ENCODE data around the gene KCTD13. TPM values are rescaled to one million over a fixed set of nuclear protein-coding genes. Genes with fewer than 3 reads are reported as not detected.

Gene KCTD13
- total and polyA plus RNA-seq, 2 of the 8 experiments (the other 6 are each of a cell fraction or from before 2014, with no cell fraction given) = 9.2 to 10.8 TPM

GRCh38 chr16:29961479-29962343, 35.7 kb upstream of the KCTD13 start, which contains the start of gene TMEM219 (continued):
- 0 out of 4 replicates have a peak, but pooled peaks of 1 of the 2 experiments have one; percentile 25 for TF ChIP-seq HDAC2 (IDR thresholded peaks at IDR 0.05; ENCODE audit: borderline replicate concordance in 1 of 2, low read depth in 2 of 2, low read length in 2 of 2)
- peak in 1 of 2 experiments; percentile 0; a peak in 1 of 4 replicates for TF ChIP-seq RAD21 (IDR thresholded peaks at IDR 0.05 in 1 of 2, conservative IDR thresholded peaks at IDR 0.05 in 1 of 2; ENCODE audit: low read depth in 2 of 2, low read length in 2 of 2)
- TF ChIP-seq PHF8 (conservative IDR thresholded peaks at IDR 0.05; ENCODE audit: low read depth, low read length) = peak; percentile 78; the same call in 1 of the 2 replicates
- peak in 1 of 2 experiments; percentile 33; a peak in 1 of 4 replicates for TF ChIP-seq SIN3A (conservative IDR thresholded peaks at IDR 0.05 in 1 of 2, IDR thresholded peaks at IDR 0.05 in 1 of 2; ENCODE audit: low read depth in 1 of 2, low read length in 2 of 2)
- no peak for TF ChIP-seq SUZ12 (IDR thresholded peaks at IDR 0.05; ENCODE audit: low read length)
- peak; percentile 69 for TF ChIP-seq BACH1 (IDR thresholded peaks at IDR 0.05; ENCODE audit: low read length)
- TF ChIP-seq CBX5 (IDR thresholded peaks at IDR 0.05; ENCODE audit: low read depth, low read length) = no peak
- no peak for TF ChIP-seq RXRA (IDR thresholded peaks at IDR 0.05; ENCODE audit: insufficient read depth, low read depth, low read length)
- TF ChIP-seq E2F6 (IDR thresholded peaks at IDR 0.05) = peak; percentile 80

All from H1 (cell line).